ENCODE measurements around the gene ARL2BP. TPM values are rescaled to one million over a fixed set of nuclear protein-coding genes. Genes with fewer than 3 reads are reported as not detected.

ARL2BP gene
- total RNA-seq, 1 experiment from 2014 or later: 10.6 TPM

DNA sequence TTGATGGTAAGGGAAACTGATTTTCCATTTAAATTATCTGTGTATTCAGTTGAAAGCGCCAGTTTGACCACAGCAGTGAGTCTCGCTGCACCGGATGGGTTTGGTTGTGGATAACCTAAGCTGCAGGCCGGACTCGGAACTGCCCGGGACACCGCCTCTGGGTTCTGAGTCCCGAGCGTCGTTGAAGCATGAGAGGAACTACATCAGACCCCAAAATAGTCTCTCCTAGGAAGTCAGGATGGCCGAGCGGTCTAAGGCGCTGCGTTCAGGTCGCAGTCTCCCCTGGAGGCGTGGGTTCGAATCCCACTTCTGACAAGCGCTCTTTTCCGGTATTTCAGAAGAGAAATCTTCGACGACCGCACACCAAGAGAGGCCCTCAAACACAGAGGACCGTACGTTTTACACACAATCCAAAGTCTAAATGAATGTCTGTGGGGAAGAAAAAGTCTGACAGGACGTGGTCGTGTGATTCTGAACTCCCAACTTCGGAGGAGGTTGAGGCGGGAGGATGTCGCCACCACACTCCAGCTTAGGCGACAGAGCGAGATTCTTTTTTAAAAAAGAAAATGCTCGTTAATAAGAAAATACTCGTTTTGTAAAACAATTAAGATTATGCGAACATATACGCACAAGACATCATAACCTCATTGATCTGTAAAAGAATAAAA lies 54.8 kb downstream of the ARL2BP start (continued):
- TF ChIP-seq, protein P1, sequence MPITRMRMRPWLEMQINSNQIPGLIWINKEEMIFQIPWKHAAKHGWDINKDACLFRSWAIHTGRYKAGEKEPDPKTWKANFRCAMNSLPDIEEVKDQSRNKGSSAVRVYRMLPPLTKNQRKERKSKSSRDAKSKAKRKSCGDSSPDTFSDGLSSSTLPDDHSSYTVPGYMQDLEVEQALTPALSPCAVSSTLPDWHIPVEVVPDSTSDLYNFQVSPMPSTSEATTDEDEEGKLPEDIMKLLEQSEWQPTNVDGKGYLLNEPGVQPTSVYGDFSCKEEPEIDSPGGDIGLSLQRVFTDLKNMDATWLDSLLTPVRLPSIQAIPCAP (CRISPR knock-in tag; IDR thresholded peaks at IDR 0.05): no peak
- 0 out of 2 replicates have a peak, but pooled peaks have one; percentile 15 for TF ChIP-seq ZNF532 (CRISPR knock-in tag; IDR thresholded peaks at IDR 0.05; ENCODE audit: borderline replicate concordance)
- TF ChIP-seq, protein P2, sequence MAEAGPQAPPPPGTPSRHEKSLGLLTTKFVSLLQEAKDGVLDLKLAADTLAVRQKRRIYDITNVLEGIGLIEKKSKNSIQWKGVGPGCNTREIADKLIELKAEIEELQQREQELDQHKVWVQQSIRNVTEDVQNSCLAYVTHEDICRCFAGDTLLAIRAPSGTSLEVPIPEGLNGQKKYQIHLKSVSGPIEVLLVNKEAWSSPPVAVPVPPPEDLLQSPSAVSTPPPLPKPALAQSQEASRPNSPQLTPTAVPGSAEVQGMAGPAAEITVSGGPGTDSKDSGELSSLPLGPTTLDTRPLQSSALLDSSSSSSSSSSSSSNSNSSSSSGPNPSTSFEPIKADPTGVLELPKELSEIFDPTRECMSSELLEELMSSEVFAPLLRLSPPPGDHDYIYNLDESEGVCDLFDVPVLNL (CRISPR knock-in tag; IDR thresholded peaks at IDR 0.05; ENCODE audit: borderline replicate concordance, low read depth): no peak
- TF ChIP-seq, protein P3, sequence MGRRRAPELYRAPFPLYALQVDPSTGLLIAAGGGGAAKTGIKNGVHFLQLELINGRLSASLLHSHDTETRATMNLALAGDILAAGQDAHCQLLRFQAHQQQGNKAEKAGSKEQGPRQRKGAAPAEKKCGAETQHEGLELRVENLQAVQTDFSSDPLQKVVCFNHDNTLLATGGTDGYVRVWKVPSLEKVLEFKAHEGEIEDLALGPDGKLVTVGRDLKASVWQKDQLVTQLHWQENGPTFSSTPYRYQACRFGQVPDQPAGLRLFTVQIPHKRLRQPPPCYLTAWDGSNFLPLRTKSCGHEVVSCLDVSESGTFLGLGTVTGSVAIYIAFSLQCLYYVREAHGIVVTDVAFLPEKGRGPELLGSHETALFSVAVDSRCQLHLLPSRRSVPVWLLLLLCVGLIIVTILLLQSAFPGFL (CRISPR knock-in tag; IDR thresholded peaks at IDR 0.05; ENCODE audit: borderline replicate concordance): no peak
- TF ChIP-seq, protein P4, sequence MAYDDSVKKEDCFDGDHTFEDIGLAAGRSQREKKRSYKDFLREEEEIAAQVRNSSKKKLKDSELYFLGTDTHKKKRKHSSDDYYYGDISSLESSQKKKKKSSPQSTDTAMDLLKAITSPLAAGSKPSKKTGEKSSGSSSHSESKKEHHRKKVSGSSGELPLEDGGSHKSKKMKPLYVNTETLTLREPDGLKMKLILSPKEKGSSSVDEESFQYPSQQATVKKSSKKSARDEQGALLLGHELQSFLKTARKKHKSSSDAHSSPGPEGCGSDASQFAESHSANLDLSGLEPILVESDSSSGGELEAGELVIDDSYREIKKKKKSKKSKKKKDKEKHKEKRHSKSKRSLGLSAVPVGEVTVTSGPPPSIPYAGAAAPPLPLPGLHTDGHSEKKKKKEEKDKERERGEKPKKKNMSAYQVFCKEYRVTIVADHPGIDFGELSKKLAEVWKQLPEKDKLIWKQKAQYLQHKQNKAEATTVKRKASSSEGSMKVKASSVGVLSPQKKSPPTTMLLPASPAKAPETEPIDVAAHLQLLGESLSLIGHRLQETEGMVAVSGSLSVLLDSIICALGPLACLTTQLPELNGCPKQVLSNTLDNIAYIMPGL (CRISPR knock-in tag; IDR thresholded peaks at IDR 0.05): peak; percentile 95
- TF ChIP-seq ZNF423 (CRISPR knock-in tag; IDR thresholded peaks at IDR 0.05): no peak
- TF ChIP-seq, protein P5, sequence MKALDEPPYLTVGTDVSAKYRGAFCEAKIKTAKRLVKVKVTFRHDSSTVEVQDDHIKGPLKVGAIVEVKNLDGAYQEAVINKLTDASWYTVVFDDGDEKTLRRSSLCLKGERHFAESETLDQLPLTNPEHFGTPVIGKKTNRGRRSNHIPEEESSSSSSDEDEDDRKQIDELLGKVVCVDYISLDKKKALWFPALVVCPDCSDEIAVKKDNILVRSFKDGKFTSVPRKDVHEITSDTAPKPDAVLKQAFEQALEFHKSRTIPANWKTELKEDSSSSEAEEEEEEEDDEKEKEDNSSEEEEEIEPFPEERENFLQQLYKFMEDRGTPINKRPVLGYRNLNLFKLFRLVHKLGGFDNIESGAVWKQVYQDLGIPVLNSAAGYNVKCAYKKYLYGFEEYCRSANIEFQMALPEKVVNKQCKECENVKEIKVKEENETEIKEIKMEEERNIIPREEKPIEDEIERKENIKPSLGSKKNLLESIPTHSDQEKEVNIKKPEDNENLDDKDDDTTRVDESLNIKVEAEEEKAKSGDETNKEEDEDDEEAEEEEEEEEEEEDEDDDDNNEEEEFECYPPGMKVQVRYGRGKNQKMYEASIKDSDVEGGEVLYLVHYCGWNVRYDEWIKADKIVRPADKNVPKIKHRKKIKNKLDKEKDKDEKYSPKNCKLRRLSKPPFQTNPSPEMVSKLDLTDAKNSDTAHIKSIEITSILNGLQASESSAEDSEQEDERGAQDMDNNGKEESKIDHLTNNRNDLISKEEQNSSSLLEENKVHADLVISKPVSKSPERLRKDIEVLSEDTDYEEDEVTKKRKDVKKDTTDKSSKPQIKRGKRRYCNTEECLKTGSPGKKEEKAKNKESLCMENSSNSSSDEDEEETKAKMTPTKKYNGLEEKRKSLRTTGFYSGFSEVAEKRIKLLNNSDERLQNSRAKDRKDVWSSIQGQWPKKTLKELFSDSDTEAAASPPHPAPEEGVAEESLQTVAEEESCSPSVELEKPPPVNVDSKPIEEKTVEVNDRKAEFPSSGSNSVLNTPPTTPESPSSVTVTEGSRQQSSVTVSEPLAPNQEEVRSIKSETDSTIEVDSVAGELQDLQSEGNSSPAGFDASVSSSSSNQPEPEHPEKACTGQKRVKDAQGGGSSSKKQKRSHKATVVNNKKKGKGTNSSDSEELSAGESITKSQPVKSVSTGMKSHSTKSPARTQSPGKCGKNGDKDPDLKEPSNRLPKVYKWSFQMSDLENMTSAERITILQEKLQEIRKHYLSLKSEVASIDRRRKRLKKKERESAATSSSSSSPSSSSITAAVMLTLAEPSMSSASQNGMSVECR (CRISPR knock-in tag; IDR thresholded peaks at IDR 0.05; ENCODE audit: borderline replicate concordance): no peak
- 0 out of 2 replicates have a peak, but pooled peaks have one; percentile 66 for TF ChIP-seq NFATC4 (CRISPR knock-in tag; IDR thresholded peaks at IDR 0.05)
- TF ChIP-seq TEAD4 (CRISPR knock-in tag; IDR thresholded peaks at IDR 0.05): no peak
- peak; percentile 48 for TF ChIP-seq ZBTB43 (CRISPR knock-in tag; IDR thresholded peaks at IDR 0.05)
- peak; percentile 92 for TF ChIP-seq ERG (CRISPR knock-in tag; IDR thresholded peaks at IDR 0.05)
- TF ChIP-seq HMGA2 (CRISPR knock-in tag; IDR thresholded peaks at IDR 0.05): no peak
- TF ChIP-seq, protein P6, sequence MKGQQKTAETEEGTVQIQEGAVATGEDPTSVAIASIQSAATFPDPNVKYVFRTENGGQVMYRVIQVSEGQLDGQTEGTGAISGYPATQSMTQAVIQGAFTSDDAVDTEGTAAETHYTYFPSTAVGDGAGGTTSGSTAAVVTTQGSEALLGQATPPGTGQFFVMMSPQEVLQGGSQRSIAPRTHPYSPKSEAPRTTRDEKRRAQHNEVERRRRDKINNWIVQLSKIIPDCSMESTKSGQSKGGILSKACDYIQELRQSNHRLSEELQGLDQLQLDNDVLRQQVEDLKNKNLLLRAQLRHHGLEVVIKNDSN (CRISPR knock-in tag; IDR thresholded peaks at IDR 0.05): 0 out of 2 replicates have a peak, but pooled peaks have one; percentile 31
- TF ChIP-seq, protein P7, sequence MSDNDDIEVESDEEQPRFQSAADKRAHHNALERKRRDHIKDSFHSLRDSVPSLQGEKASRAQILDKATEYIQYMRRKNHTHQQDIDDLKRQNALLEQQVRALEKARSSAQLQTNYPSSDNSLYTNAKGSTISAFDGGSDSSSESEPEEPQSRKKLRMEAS (CRISPR knock-in tag; IDR thresholded peaks at IDR 0.05): no peak
- TF ChIP-seq TEAD1 (CRISPR knock-in tag; IDR thresholded peaks at IDR 0.05): peak; percentile 89
- TF ChIP-seq CBFB (CRISPR knock-in tag; IDR thresholded peaks at IDR 0.05; ENCODE audit: low read depth): no peak
- TF ChIP-seq NFE2L1 (CRISPR knock-in tag; IDR thresholded peaks at IDR 0.05): no peak
- no peak for TF ChIP-seq ZSCAN18 (CRISPR knock-in tag; IDR thresholded peaks at IDR 0.05)

All from WTC11 (cell line).